ENCODE results near the gene SPACA4. TPM values are rescaled to one million over a fixed set of nuclear protein-coding genes. Genes with fewer than 3 reads are reported as not detected.
"Not testable (repeated sequence)": the region's sequence is repeated elsewhere in the genome, so short reads cannot be mapped to it uniquely, and the experiment has no call there.

SPACA4 gene
- total RNA-seq, 2 experiments from 2014 or later, result not detected

DNA sequence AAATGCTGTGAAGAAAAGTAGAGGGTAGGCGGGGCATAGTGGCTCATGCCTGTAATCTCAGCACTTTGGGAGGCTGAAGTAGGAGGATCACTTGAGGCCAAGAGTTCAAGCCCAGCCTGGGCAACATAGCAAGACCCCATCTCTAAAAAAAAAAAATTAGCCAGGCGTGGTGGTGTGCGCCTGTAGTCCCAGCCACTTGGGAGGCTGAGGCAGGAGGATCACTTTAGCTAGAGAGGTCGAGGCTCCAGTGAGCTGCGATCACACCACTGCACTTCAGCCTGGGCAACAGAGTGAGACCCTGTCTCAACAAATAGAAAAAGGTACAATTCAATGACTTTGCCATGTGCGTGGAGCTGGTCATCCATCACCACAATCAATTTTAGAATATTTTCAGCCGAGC lies 28.6 kb upstream of the SPACA4 start:
- CTCF ChIA-PET, result interaction anchor here (0.6 to 1.3 kb wide), 2 partner anchors 10 to 11 kb away, joined by 4 read pairs; no protein-coding TSS in a partner anchor
- H3K27ac Mint-ChIP-seq; H3K4me1 Mint-ChIP-seq (ENCODE audit: low read depth); DNase-seq; intact Hi-C loops (cut with micrococcal nuclease); H3K36me3 Mint-ChIP-seq; H3K4me3 Mint-ChIP-seq; POLR2A ChIA-PET; H3K27me3 Mint-ChIP-seq; H3K9me3 Mint-ChIP-seq: not testable (repeated sequence)

DNA sequence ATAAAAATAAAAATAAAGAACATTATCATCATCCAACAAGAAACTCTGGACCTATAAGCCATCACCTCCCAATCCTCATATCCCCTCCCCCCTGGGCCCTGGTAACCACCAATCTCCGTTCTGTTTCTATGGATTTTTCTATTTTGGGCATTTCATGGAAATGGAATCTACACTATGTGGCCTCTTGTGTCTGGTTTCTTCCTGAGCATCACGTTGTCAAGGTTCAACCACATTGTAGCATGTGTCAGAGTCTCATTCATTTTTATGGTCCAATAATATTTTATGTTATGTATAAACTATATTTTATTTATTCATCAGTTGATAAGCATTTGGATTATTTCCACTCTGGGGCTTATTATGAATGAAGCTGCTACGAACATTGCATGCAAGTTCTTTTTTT lies 27.7 kb upstream of the SPACA4 start:
- Mint-ChIP-seq H3K4me1 (ENCODE audit: low read depth) (peaks cover under 1% of the 10 kb centered on the region), H3K27ac (no peak overlapping the region), H3K4me3 (no peak overlapping the region), H3K36me3 (no peaks in the 10 kb centered on the region), H3K9me3 (no peaks in the 10 kb centered on the region), H3K27me3 (no peaks in the 10 kb centered on the region)
- intact Hi-C loops (cut with micrococcal nuclease), result no loop called here
- POLR2A ChIA-PET, result no interaction called here
- CTCF ChIA-PET, result interaction anchor here (0.6 to 2.9 kb wide), 2 partner anchors 14 to 89 kb away, joined by 3 to 9 read pairs; no protein-coding TSS in a partner anchor
- no peak for DNase-seq

GRCh38 chr19:48582168-48582567 lies 24.4 kb upstream of the SPACA4 start:
- no peak overlapping the region for H3K4me3 Mint-ChIP-seq
- intact Hi-C loops (cut with micrococcal nuclease), result loop anchor here (10.0 kb wide), 1 partner anchor 257 kb away; the partner anchor contains the start of gene EMP3
- no peak overlapping the region for H3K27ac Mint-ChIP-seq
- H3K27me3 Mint-ChIP-seq, result no peaks in the 10 kb centered on the region
- no peak for DNase-seq
- H3K4me1 Mint-ChIP-seq (ENCODE audit: low read depth), result peaks cover 7% of the 10 kb centered on the region
- ChIA-PET POLR2A (no interaction called here), CTCF (interaction anchor here (2.7 to 8.8 kb wide), 2 partner anchors 8 to 93 kb away, joined by 22 to 164 read pairs; no protein-coding TSS in a partner anchor)
- H3K36me3 Mint-ChIP-seq, result no peaks in the 10 kb centered on the region
- no peaks in the 10 kb centered on the region for H3K9me3 Mint-ChIP-seq

- Mint-ChIP-seq H3K9me3 (no peaks in the 10 kb centered on the region), H3K27me3 (no peaks in the 10 kb centered on the region), H3K4me1 (ENCODE audit: low read depth) (peaks cover 16% of the 10 kb centered on the region), H3K27ac (no peak overlapping the region), H3K36me3 (no peaks in the 10 kb centered on the region), H3K4me3 (no peak overlapping the region)
- DNase-seq, result no peak
- CTCF ChIA-PET, result interaction anchor here (0.7 to 8.8 kb wide), 5 partner anchors 74 to 253 kb away, joined by 3 to 164 read pairs (median 16); partner anchors contain the start of genes KDELR1 and LMTK3
- POLR2A ChIA-PET, result interaction anchor here (0.6 kb wide), 1 partner anchor 13 kb away, joined by 4 read pairs; no protein-coding TSS in a partner anchor
- intact Hi-C loops (cut with micrococcal nuclease), result loop anchor here (10.0 kb wide), 1 partner anchor 263 kb away; the partner anchor contains the start of gene EMP3
Observed at GRCh38 chr19:48587387-48587786, 19.2 kb upstream of the SPACA4 start.

DNA sequence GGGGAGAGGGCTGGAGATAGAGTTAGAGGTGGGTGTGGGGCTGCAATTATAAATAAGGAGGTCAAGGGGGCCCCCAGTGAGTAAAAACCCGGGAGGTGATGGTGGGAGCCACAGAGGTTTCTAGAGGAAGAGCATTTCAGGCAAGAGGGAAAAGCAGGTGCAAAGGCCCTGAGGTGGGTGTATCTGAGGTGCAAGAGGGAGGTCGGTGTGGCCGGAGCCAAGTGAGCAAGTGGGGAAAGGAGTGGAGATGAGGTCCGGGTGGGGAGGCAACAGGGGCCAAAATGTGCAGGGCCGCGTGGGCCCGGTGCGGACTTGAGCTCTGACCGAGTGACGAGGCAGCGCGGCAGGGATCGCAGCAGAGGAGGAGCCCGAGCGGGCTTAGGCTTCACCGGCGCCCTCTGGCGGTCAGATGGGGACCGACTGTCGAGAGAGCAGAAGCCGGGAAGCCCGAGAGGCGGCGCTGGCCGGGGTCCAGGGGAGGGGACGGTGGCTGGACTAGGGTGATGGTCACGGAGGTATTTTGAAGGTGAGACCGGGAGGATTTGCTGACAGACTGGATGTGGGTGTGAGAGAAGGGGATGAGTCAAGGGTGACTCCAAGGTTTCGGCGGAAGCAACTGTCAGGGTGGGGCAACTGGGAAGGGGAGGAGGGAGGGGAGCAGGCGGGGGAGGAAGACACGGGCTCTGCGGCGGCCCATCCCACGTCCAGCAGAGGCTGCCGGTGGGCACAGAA lies 17.7 kb upstream of the SPACA4 start:
- H3K36me3 Mint-ChIP-seq, result no peaks in the 10 kb centered on the region
- peak; percentile 92 for DNase-seq
- peaks cover 18% of the 10 kb centered on the region for H3K4me1 Mint-ChIP-seq (ENCODE audit: low read depth)
- POLR2A ChIA-PET, result interaction anchor here (2.1 kb wide), 1 partner anchor 30 kb away, joined by 5 read pairs; the partner anchor contains the start of genes RPL18 and SPHK2
- no peaks in the 10 kb centered on the region for H3K27me3 Mint-ChIP-seq
- H3K9me3 Mint-ChIP-seq, result no peaks in the 10 kb centered on the region
- intact Hi-C loops (cut with micrococcal nuclease), result loop anchor here (1.0 to 10.0 kb wide), 2 partner anchors 30 to 264 kb away; partner anchors contain the start of genes EMP3, RPL18 and SPHK2
- peak overlapping the region; percentile 65 for H3K4me3 Mint-ChIP-seq
- CTCF ChIA-PET, result interaction anchor here (0.6 to 8.8 kb wide), 23 partner anchors 8 to 274 kb away, joined by 3 to 164 read pairs (median 4); partner anchors contain the start of genes LMTK3, RPL18, SPACA4 and SPHK2
- H3K27ac Mint-ChIP-seq, result peak overlapping the region; percentile 63

- no peaks in the 10 kb centered on the region for H3K27me3 Mint-ChIP-seq
- H3K27ac Mint-ChIP-seq, result no peak overlapping the region
- no peak for DNase-seq
- ChIA-PET CTCF (interaction anchor here (0.7 to 8.8 kb wide), 3 partner anchors 18 to 102 kb away, joined by 3 to 164 read pairs (median 48); no protein-coding TSS in a partner anchor), POLR2A (no interaction called here)
- no peaks in the 10 kb centered on the region for H3K9me3 Mint-ChIP-seq
- H3K4me3 Mint-ChIP-seq, result no peak overlapping the region
- H3K36me3 Mint-ChIP-seq, result no peaks in the 10 kb centered on the region
- peaks cover 14% of the 10 kb centered on the region for H3K4me1 Mint-ChIP-seq (ENCODE audit: low read depth)
- intact Hi-C loops (cut with micrococcal nuclease), result no loop called here
Observed at GRCh38 chr19:48591021-48591420, 15.5 kb upstream of the SPACA4 start.

DNA sequence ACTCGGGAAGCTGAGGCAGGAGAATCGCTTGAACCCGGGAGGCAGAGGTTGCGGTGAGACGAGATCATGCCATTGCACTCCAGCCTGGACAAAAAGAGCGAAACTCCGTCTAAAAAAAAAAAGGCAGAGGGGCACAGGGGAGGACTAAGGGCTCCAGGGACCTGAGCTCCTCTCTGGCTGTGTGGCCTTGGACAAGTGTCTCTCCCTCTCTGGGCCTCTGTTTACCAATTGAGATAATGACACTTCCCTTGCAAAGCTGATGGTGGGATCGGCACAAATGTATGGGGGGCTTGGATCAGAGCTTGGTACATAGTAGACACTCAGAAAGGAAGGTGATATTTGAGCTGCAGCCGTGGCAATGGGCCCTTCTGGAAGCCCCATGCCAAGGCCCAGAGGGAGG lies 11.4 kb upstream of the SPACA4 start:
- POLR2A ChIA-PET, result no interaction called here
- no peak for DNase-seq
- Mint-ChIP-seq H3K36me3 (no peaks in the 10 kb centered on the region), H3K4me3 (no peak overlapping the region), H3K9me3 (no peaks in the 10 kb centered on the region), H3K27ac (peak overlapping the region; percentile 91), H3K4me1 (ENCODE audit: low read depth) (peaks cover 11% of the 10 kb centered on the region), H3K27me3 (no peaks in the 10 kb centered on the region)
- intact Hi-C loops (cut with micrococcal nuclease), result no loop called here
- CTCF ChIA-PET, result interaction anchor here (0.6 to 1.4 kb wide), 5 partner anchors 11 to 90 kb away, joined by 3 to 5 read pairs (median 3); no protein-coding TSS in a partner anchor

- no peak for DNase-seq
- H3K9me3 Mint-ChIP-seq, result no peaks in the 10 kb centered on the region
- no peaks in the 10 kb centered on the region for H3K36me3 Mint-ChIP-seq
- peak overlapping the region; percentile 76 for H3K4me3 Mint-ChIP-seq
- H3K27me3 Mint-ChIP-seq, result no peaks in the 10 kb centered on the region
- peaks cover 11% of the 10 kb centered on the region for H3K4me1 Mint-ChIP-seq (ENCODE audit: low read depth)
- CTCF ChIA-PET, result interaction anchor here (0.7 to 1.4 kb wide), 4 partner anchors 12 to 88 kb away, joined by 3 to 5 read pairs (median 3); no protein-coding TSS in a partner anchor
- peak overlapping the region; percentile 91 for H3K27ac Mint-ChIP-seq
- POLR2A ChIA-PET, result no interaction called here
- intact Hi-C loops (cut with micrococcal nuclease), result no loop called here
Observed at GRCh38 chr19:48595833-48596232, 10.7 kb upstream of the SPACA4 start.

- Mint-ChIP-seq H3K4me1 (ENCODE audit: low read depth) (peaks cover 11% of the 10 kb centered on the region), H3K4me3 (peak overlapping the region; percentile 76), H3K36me3 (no peaks in the 10 kb centered on the region), H3K27me3 (no peaks in the 10 kb centered on the region), H3K9me3 (no peaks in the 10 kb centered on the region), H3K27ac (peak overlapping the region; percentile 91)
- intact Hi-C loops (cut with micrococcal nuclease), result no loop called here
- ChIA-PET POLR2A (no interaction called here), CTCF (no interaction called here)
- no peak for DNase-seq
Observed at GRCh38 chr19:48596237-48596636, 10.3 kb upstream of the SPACA4 start.

DNA sequence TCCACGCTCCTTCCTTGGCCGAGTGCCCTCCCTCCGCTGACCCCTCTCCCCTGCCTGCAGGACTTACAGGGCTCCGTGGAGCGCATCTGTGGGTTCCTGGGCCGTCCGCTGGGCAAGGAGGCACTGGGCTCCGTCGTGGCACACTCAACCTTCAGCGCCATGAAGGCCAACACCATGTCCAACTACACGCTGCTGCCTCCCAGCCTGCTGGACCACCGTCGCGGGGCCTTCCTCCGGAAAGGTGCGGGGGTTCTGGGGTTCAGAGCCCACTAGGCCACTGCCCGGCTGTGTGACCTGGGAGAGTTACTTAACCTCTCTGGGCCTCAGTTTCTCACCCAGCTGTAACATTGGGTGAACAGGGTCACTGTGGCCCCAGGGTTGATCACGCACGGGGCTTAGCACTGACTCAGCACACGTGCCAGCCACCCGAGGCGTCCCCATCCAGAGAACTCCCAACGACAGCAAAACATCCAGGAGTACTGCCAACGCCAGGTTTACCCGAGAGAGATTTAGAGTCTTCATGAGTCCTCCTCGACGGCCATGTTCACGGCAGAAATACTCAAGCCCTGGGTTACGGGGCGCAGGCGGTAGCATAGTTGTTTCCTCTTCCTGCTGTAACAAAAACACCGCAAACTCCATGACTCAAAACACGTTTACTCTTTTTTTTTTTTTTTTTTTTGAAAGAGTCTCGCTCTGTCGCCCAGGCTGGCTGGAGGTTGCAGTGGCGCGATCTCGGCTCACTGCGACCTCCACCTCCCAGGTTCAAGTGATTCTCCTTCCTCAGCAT lies 9.7 kb upstream of the SPACA4 start:
- no peaks in the 10 kb centered on the region for H3K9me3 Mint-ChIP-seq
- DNase-seq, result peak; percentile 75
- CTCF ChIA-PET, result interaction anchor here (0.9 kb wide), 1 partner anchor 12 kb away, joined by 3 read pairs; no protein-coding TSS in a partner anchor
- intact Hi-C loops (cut with micrococcal nuclease), result no loop called here
- peak overlapping the region; percentile 76 for H3K4me3 Mint-ChIP-seq
- POLR2A ChIA-PET, result no interaction called here
- H3K27me3 Mint-ChIP-seq, result no peaks in the 10 kb centered on the region
- H3K27ac Mint-ChIP-seq, result peak overlapping the region; percentile 91
- H3K4me1 Mint-ChIP-seq (ENCODE audit: low read depth), result peaks cover 11% of the 10 kb centered on the region
- H3K36me3 Mint-ChIP-seq, result no peaks in the 10 kb centered on the region

- no peak for DNase-seq
- intact Hi-C loops (cut with micrococcal nuclease), result no loop called here
- Mint-ChIP-seq H3K4me3 (no peak overlapping the region), H3K36me3 (no peaks in the 10 kb centered on the region), H3K27me3 (no peaks in the 10 kb centered on the region), H3K4me1 (ENCODE audit: low read depth) (peaks cover 8% of the 10 kb centered on the region), H3K27ac (no peak overlapping the region), H3K9me3 (no peaks in the 10 kb centered on the region)
- CTCF ChIA-PET, result no interaction called here
- POLR2A ChIA-PET, result no interaction called here
Observed at GRCh38 chr19:48598996-48599700, 7.4 kb upstream of the SPACA4 start.

Measured in activated CD4-positive, alpha-beta memory T cell treated with anti-CD3 and anti-CD28 coated beads for 36 hours (primary cell).